ENCODE measurements around the gene GEMIN5. TPM values are rescaled to one million over a fixed set of nuclear protein-coding genes. Genes with fewer than 3 reads are reported as not detected.

GEMIN5 gene
- total RNA-seq, 1 donor from 2014 or later: 21.9 TPM

DNA sequence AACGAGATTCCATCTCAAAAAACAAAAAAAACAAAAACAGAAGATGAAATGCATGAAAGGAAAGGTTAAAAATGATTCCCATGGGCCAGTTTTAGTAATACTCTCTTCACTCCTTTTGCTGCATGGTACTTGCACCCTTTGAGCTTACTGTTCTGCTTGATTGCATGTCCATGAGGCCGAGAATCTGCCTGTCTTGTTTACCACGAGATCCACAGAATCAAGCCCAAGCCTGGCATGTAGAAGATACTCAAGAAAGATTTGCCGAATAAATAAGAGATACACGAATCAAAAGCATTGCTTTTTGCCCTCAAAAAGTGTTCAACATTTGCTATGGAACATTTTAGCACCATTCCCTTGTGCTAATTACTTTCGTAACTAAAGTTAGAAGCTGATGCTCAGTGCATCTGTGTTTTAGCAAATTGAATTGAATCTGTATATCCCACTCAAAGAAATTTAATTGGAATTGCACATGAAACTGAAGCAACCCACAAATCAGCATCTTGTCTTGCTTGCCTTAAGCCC lies 88.7 kb downstream of the GEMIN5 start:
- no peak for DNase-seq (ENCODE audit: low spot score, unreplicated experiment)
- H3K27me3 Mint-ChIP-seq: no peaks in the 10 kb centered on the region
- H3K9me3 Mint-ChIP-seq (ENCODE audit: low read depth): no peaks in the 10 kb centered on the region
- TF ChIP-seq, protein P1, sequence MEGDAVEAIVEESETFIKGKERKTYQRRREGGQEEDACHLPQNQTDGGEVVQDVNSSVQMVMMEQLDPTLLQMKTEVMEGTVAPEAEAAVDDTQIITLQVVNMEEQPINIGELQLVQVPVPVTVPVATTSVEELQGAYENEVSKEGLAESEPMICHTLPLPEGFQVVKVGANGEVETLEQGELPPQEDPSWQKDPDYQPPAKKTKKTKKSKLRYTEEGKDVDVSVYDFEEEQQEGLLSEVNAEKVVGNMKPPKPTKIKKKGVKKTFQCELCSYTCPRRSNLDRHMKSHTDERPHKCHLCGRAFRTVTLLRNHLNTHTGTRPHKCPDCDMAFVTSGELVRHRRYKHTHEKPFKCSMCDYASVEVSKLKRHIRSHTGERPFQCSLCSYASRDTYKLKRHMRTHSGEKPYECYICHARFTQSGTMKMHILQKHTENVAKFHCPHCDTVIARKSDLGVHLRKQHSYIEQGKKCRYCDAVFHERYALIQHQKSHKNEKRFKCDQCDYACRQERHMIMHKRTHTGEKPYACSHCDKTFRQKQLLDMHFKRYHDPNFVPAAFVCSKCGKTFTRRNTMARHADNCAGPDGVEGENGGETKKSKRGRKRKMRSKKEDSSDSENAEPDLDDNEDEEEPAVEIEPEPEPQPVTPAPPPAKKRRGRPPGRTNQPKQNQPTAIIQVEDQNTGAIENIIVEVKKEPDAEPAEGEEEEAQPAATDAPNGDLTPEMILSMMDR (IDR thresholded peaks at IDR 0.05; ENCODE audit: unreplicated experiment): no peak
- no peaks in the 10 kb centered on the region for H3K36me3 Mint-ChIP-seq (ENCODE audit: insufficient read depth)
- peak overlapping the region; percentile 77 for H3K4me3 Mint-ChIP-seq (ENCODE audit: low read depth)
- H3K27ac Mint-ChIP-seq: no peak overlapping the region
- peaks cover 23% of the 10 kb centered on the region for H3K4me1 Mint-ChIP-seq (ENCODE audit: low read depth)

DNA sequence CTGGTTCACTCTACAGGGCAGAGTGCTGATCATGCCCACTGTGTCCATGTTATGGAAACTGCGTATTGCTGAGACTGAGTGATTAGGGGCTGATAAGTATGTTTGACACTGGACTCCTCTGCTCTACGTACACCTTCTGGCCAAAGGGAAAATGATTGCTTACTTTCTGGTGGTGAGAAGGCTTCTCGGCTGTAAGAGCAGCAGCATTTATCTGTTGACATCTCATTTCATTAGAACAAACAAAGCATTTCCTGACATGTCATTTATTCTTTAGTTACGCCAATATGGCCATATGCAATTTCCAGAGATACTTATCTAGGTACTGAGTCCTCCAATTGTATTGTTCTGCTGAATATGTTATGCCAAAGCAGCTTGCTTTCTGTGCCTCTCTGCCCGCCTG lies 93.2 kb downstream of the GEMIN5 start:
- Mint-ChIP-seq H3K4me3 (ENCODE audit: low read depth) (no peak overlapping the region), H3K4me1 (ENCODE audit: low read depth) (peaks cover 20% of the 10 kb centered on the region), H3K9me3 (ENCODE audit: low read depth) (no peaks in the 10 kb centered on the region), H3K27me3 (no peaks in the 10 kb centered on the region), H3K36me3 (ENCODE audit: insufficient read depth) (no peaks in the 10 kb centered on the region), H3K27ac (no peak overlapping the region)
- no peak for DNase-seq (ENCODE audit: low spot score, unreplicated experiment)
- TF ChIP-seq, protein P1 (IDR thresholded peaks at IDR 0.05; ENCODE audit: unreplicated experiment): no peak

DNA sequence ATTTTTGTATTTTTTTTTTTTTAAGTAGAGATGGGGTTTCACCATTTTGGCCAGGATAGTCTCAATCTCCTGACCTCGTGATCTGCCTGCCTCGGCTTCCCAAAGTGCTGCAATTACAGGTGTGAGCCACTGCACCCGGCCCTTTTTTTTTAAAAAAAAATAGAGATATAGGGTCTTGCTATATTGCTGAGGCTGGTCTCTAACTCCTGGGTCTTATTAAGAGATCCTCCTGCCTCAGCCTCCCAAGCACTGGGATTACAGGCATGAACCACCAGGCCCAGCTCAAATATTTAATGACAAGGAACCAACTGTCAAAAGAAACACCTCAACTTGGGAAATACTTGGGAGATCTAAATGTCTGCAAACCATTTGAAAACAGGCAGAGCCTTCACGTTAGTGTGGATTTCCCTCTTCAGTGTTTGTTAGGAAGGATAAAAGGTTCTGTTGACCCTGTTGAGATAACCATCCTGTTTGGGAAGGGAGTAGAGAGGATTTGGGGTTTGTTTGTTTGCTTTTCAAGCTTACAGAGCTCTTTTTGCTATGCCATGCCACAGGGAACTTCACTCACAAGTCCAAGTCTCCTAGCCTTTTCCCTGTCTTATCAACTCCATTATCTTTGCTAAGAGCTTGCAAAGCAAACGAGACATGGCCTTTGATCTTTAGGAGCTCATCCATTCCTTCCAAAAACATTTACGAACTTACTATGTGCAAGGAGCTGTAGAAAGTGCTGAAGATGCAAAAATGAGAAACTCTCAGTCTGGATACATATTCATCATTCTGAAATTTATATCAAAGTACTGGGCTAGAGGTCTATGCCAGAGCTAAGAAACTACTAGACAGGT lies 95.1 kb downstream of the GEMIN5 start:
- DNase-seq (ENCODE audit: low spot score, unreplicated experiment): no peak
- Mint-ChIP-seq H3K4me3 (ENCODE audit: low read depth) (no peak overlapping the region), H3K4me1 (ENCODE audit: low read depth) (peaks cover 16% of the 10 kb centered on the region), H3K9me3 (ENCODE audit: low read depth) (no peaks in the 10 kb centered on the region), H3K36me3 (ENCODE audit: insufficient read depth) (peaks cover 3% of the 10 kb centered on the region), H3K27me3 (no peaks in the 10 kb centered on the region), H3K27ac (no peak overlapping the region)
- TF ChIP-seq, protein P1 (IDR thresholded peaks at IDR 0.05; ENCODE audit: unreplicated experiment): no peak

DNA sequence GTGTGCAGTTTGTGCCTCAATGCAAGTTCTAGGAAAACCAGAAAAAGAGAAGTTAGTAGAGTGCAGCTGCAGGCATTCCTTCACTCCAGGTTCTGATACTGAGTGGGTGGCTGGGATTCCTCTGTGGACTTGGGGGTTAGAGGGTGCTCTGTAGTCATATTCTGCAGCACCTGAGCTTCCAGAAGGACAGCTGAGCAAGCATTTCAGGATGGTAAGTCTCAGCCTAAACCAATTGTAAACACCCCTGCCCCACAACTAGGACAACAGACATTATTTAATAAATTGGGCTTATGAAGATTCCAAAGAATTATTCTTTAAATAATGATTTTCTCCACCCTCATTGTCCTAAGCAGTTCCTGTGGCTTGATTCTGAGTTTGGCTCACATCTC lies 96.7 kb downstream of the GEMIN5 start:
- no peaks in the 10 kb centered on the region for H3K27me3 Mint-ChIP-seq
- H3K27ac Mint-ChIP-seq: no peak overlapping the region

More for the DNA sequence above, 96.7 kb downstream of the GEMIN5 start:
- Mint-ChIP-seq H3K4me1 (ENCODE audit: low read depth) (peaks cover 27% of the 10 kb centered on the region), H3K36me3 (ENCODE audit: insufficient read depth) (peaks cover 7% of the 10 kb centered on the region), H3K9me3 (ENCODE audit: low read depth) (no peaks in the 10 kb centered on the region), H3K4me3 (ENCODE audit: low read depth) (no peak overlapping the region)
- TF ChIP-seq, protein P1 (IDR thresholded peaks at IDR 0.05; ENCODE audit: unreplicated experiment): no peak
- no peak for DNase-seq (ENCODE audit: low spot score, unreplicated experiment)

All from progenitor cell of endocrine pancreas (in vitro differentiated cells).